Mesenchymal stem cell (in vitro differentiated cells and primary cell): ENCODE results near the gene COQ8A.

Experiments
- DNase-seq: peaks from one replicate; pipeline ENCODE4 v3.0.0-alpha.2; 2013
- H2AFZ ChIP-seq: one replicate; pipeline ENCODE4 v1.6.1; 2013; ENCODE audit warnings: low read depth, mild to moderate bottlenecking, control low read depth, inconsistent platforms, low read length, moderate library complexity
- H2AK5ac ChIP-seq: 2 replicates; pipeline ENCODE4 v1.6.1; 2013; ENCODE audit warnings: low read length, moderate library complexity, mild to moderate bottlenecking, inconsistent platforms; ENCODE audit not compliant: severe bottlenecking
- H2BK120ac ChIP-seq: one replicate; pipeline ENCODE4 v1.6.1; 2013; ENCODE audit warnings: low read depth, mild to moderate bottlenecking, inconsistent platforms, low read length, moderate library complexity
- H2BK12ac ChIP-seq, 2 experiments: one replicate each; pipeline ENCODE4 v1.6.1; 2013; ENCODE audit warnings: inconsistent platforms in 2 of 2, low read length in 2 of 2, mild to moderate bottlenecking in 2 of 2, moderate library complexity in 2 of 2, control low read depth in 1 of 2
- H2BK15ac ChIP-seq: one replicate; pipeline ENCODE4 v1.6.1; 2013; ENCODE audit warnings: mild to moderate bottlenecking, low read depth, inconsistent platforms; ENCODE audit not compliant: poor library complexity, severe bottlenecking
- H2BK5ac ChIP-seq: 2 replicates; pipeline ENCODE4 v1.6.1; 2013; ENCODE audit warnings: low read depth, mild to moderate bottlenecking, low read length, control low read depth, inconsistent platforms; ENCODE audit not compliant: poor library complexity, severe bottlenecking
- H3K14ac ChIP-seq, 2 experiments: one replicate each; pipeline ENCODE4 v1.6.1; 2013; ENCODE audit warnings: inconsistent platforms in 2 of 2, low read length in 2 of 2, control low read depth in 1 of 2, mild to moderate bottlenecking in 1 of 2, moderate library complexity in 1 of 2
- H3K18ac ChIP-seq, 2 experiments: one replicate each; pipeline ENCODE4 v1.6.1; 2013; ENCODE audit warnings: inconsistent platforms in 2 of 2, low read length in 2 of 2, control low read depth in 1 of 2, low read depth in 1 of 2, mild to moderate bottlenecking in 1 of 2
- H3K23ac ChIP-seq, 2 experiments: one replicate each; pipeline ENCODE4 v1.6.1; 2013; ENCODE audit warnings: inconsistent platforms in 2 of 2, low read length in 2 of 2, mild to moderate bottlenecking in 2 of 2, moderate library complexity in 2 of 2, control low read depth in 1 of 2
- H3K27ac ChIP-seq: 2 replicates; pipeline ENCODE4 v1.5.1; 2013; ENCODE audit warnings: mild to moderate bottlenecking, moderate library complexity, low read length, control low read depth, inconsistent platforms; ENCODE audit not compliant: poor library complexity, severe bottlenecking
- H3K27me3 ChIP-seq, 2 experiments: 2 replicates each; pipeline versions ENCODE4 v1.6.1 to v1.7.0; 2013; ENCODE audit warnings: low read length in 2 of 2, mild to moderate bottlenecking in 2 of 2, moderate library complexity in 2 of 2, control low read depth in 1 of 2, inconsistent platforms in 1 of 2; ENCODE audit not compliant: control insufficient read depth in 1 of 2, insufficient read depth in 1 of 2
- H3K36me3 ChIP-seq, 2 experiments: 2 replicates each; pipeline versions ENCODE4 v1.6.1 to v1.7.0; 2013; ENCODE audit warnings: low read length in 2 of 2, control low read depth in 1 of 2, inconsistent platforms in 1 of 2, low read depth in 1 of 2, mild to moderate bottlenecking in 1 of 2; ENCODE audit not compliant: insufficient read depth in 2 of 2, control insufficient read depth in 1 of 2
- H3K4ac ChIP-seq, 2 experiments: one replicate each; pipeline ENCODE4 v1.6.1; 2013; ENCODE audit warnings: inconsistent platforms in 2 of 2, low read length in 2 of 2, mild to moderate bottlenecking in 2 of 2, moderate library complexity in 2 of 2, control low read depth in 1 of 2, low read depth in 1 of 2
- H3K4me1 ChIP-seq: 2 replicates; pipeline ENCODE4 v1.6.1; 2013; ENCODE audit warnings: low read depth, low read length, control low read depth; ENCODE audit not compliant: control insufficient read depth, insufficient read depth
- H3K4me2 ChIP-seq: 2 replicates; pipeline ENCODE4 v1.6.1; 2013; ENCODE audit warnings: low read length, mild to moderate bottlenecking, inconsistent platforms; ENCODE audit not compliant: poor library complexity, severe bottlenecking
- H3K4me3 ChIP-seq, 2 experiments: 2 replicates each; pipeline versions ENCODE4 v1.5.1 to v1.7.0; 2013; ENCODE audit warnings: low read length in 2 of 2, mild to moderate bottlenecking in 2 of 2, control low read depth in 1 of 2, low read depth in 1 of 2; ENCODE audit not compliant: insufficient read depth in 1 of 2
- H3K79me1 ChIP-seq: replicated peaks from 2 replicates; pipeline ENCODE4 v1.6.1; 2013; ENCODE audit warnings: mild to moderate bottlenecking, control low read depth, low read length, inconsistent platforms; ENCODE audit not compliant: poor library complexity, severe bottlenecking
- H3K9ac ChIP-seq: 2 replicates; pipeline ENCODE4 v1.7.0; 2013; ENCODE audit warnings: mild to moderate bottlenecking, low read length, moderate library complexity
- H3K9me3 ChIP-seq: 2 replicates; pipeline ENCODE4 v1.7.0; 2013; ENCODE audit warnings: mild to moderate bottlenecking, low read length; ENCODE audit not compliant: control insufficient read depth
- H4K8ac ChIP-seq: one replicate; pipeline ENCODE4 v1.6.1; 2013; ENCODE audit warnings: inconsistent platforms, mild to moderate bottlenecking, low read length, moderate library complexity
- H4K91ac ChIP-seq: one replicate; pipeline ENCODE4 v1.6.1; 2013; ENCODE audit warnings: mild to moderate bottlenecking, low read length, inconsistent platforms
- WGBS: methylation state at CpG from one replicate; pipeline ENCODE4 v1.1.7; 2013; ENCODE audit warnings: mixed read lengths; 5-methylcytosine and 5-hydroxymethylcytosine counted together

The COQ8A gene

DNA sequence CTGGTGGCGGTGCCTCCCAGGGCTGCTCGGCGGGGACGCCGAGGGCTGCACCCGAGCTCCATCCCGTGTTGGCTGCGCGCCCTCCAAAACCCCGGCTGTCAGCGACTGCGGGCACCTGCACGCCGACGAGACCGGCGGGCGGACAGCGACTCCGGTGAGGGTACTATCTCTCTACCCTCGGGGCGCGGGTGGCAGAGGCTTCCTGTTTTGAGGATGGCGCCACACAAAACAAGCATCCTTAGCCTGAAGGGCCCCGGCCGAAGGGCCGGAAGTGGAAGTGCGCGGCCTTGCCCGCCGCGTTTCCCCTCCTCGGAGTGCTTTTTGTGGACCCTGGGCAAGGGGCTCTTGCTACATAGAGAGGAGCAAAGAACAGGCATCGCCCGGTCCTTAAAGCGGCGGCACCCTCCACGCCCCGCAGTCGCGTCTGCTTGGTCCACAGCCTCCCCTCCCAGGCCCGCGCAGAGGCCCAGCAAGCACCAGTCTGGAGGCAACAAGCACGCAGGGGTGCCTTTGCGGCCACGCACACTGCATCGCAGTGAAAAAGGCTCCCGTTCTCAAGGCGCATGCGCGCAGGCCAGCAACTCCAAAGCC is 561 bp upstream of the COQ8A start:
- Histone ChIP-seq H3K14ac (peak overlapping the region in 1 of 2 experiments; percentile 55), H4K91ac (peak overlapping the region; percentile 95), H3K4me3 (peak overlapping the region; percentile 71 to 87), H2BK120ac (peak overlapping the region; percentile 82), H2BK15ac (no peak overlapping the region), H3K27me3 (no peaks in the 10 kb centered on the region), H3K27ac (peak overlapping the region; percentile 82), H3K9ac (peak overlapping the region; percentile 96), H3K4me1 (peaks cover 8% of the 10 kb centered on the region), H3K36me3 (no peaks in the 10 kb centered on the region), H2AFZ (peak overlapping the region; percentile 10), H3K4ac (peak overlapping the region; percentile 69 to 94), H2AK5ac (no peak overlapping the region), H2BK12ac (no peak overlapping the region), H3K23ac (no peak overlapping the region), H3K4me2 (peak overlapping the region; percentile 92), H3K18ac (peak overlapping the region; percentile 21 to 96), H4K8ac (peak overlapping the region; percentile 93), H2BK5ac (peak overlapping the region; percentile 9), H3K9me3 (peaks cover 8% of the 10 kb centered on the region), H3K79me1 (peaks cover 22% of the 10 kb centered on the region)
- no peak for DNase-seq
- WGBS: under 1% methylated on average over 51 of the region's 51 CpGs

DNA sequence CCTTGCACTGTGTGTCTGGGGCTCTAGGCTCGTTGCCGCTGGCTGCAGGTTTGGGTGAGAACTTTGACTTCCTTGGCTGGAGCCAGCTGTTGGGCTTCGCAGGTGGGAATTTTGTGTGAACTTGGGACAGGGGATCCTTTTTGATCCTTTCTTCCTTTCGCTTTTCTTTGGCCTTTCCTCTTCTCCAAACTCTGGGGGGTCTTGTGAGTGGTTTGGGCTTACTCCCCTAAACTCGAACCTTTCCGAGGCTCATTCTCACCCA is 643 bp downstream of the COQ8A start:
- no peak overlapping the region for H4K91ac ChIP-seq
- H4K8ac ChIP-seq: no peak overlapping the region
- H3K4me1 ChIP-seq: peaks cover 10% of the 10 kb centered on the region
- H3K9me3 ChIP-seq: no peaks in the 10 kb centered on the region
- no peak overlapping the region for H3K27ac ChIP-seq
- no CpG with 5 or more reads among the region's 6 CpGs for WGBS
- H3K18ac ChIP-seq: peak overlapping the region in 1 of 2 experiments; percentile 54
- H2BK5ac ChIP-seq: no peak overlapping the region
- H3K27me3 ChIP-seq: no peaks in the 10 kb centered on the region
- H2AFZ ChIP-seq: peak overlapping the region; percentile 91
- H2BK15ac ChIP-seq: no peak overlapping the region
- DNase-seq: no peak
- peak overlapping the region; percentile 86 to 92 for H3K4me3 ChIP-seq
- peaks cover 22% of the 10 kb centered on the region for H3K79me1 ChIP-seq
- no peaks in the 10 kb centered on the region for H3K36me3 ChIP-seq
- no peak overlapping the region for H2AK5ac ChIP-seq
- peak overlapping the region; percentile 82 for H3K4me2 ChIP-seq
- no peak overlapping the region for H2BK120ac ChIP-seq
- no peak overlapping the region for H3K14ac ChIP-seq
- peak overlapping the region in 1 of 2 experiments; percentile 9 for H3K23ac ChIP-seq
- H2BK12ac ChIP-seq: no peak overlapping the region
- H3K4ac ChIP-seq: no peak overlapping the region
- peak overlapping the region; percentile 84 for H3K9ac ChIP-seq

DNA sequence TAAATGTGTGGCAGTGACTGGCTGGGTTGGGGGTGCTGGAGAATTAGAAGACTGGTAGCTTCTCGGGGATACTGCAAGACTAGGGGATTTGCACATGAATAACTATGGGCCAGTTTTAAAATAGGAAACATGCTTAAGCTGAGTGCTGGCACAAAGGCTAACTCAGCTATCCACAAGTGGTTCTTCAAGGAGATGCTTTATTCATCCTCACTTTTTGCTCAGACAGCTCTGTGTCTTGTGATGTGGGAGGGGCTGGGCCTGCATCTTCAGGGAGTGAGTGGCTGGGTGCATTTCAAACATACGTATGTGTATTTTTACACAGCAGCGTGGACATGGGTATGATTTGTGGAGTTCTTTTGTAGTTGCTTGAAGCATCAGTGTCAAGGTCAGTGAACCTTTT is 2.3 kb downstream of the COQ8A start:
- Histone ChIP-seq H3K27ac (no peak overlapping the region), H3K4me1 (peaks cover 10% of the 10 kb centered on the region), H3K14ac (no peak overlapping the region), H3K4me2 (no peak overlapping the region), H4K91ac (no peak overlapping the region), H2BK15ac (no peak overlapping the region), H2AK5ac (no peak overlapping the region), H2BK5ac (no peak overlapping the region), H3K36me3 (no peaks in the 10 kb centered on the region), H3K27me3 (no peaks in the 10 kb centered on the region), H3K9me3 (no peaks in the 10 kb centered on the region), H3K18ac (no peak overlapping the region), H3K4ac (no peak overlapping the region), H2AFZ (no peak overlapping the region), H3K23ac (no peak overlapping the region), H3K9ac (peak overlapping the region; percentile 56), H4K8ac (no peak overlapping the region), H2BK120ac (no peak overlapping the region), H2BK12ac (no peak overlapping the region), H3K79me1 (peaks cover 25% of the 10 kb centered on the region), H3K4me3 (no peak overlapping the region)
- 87% methylated on average over 3 of the region's 3 CpGs for WGBS
- no peak for DNase-seq

DNA sequence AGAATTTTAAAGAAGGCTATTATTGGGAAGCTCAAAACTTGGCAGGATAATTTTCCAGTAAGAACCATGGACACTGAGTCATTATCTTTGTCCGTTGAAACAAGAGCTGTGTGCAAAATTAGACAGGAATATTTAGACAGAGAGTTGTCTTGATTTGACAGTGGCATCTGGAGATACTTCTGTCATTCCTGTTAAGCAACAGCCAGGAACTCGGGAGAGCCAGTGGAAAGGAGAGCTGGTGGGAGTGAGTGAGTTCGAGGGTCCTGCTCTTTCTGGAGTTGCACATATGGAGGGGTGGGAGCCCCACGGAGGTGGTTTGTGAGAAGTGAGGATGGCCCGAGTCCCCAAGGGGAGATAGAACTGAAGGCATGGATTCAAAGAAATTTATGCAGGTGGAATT is 3.1 kb downstream of the COQ8A start:
- Histone ChIP-seq H4K8ac (no peak overlapping the region), H3K27me3 (no peaks in the 10 kb centered on the region), H2AFZ (no peak overlapping the region), H3K4ac (no peak overlapping the region), H3K9me3 (no peaks in the 10 kb centered on the region), H3K36me3 (no peaks in the 10 kb centered on the region), H2BK12ac (no peak overlapping the region), H3K23ac (no peak overlapping the region), H3K27ac (no peak overlapping the region), H4K91ac (no peak overlapping the region), H2BK120ac (no peak overlapping the region), H3K18ac (no peak overlapping the region), H3K79me1 (peaks cover 25% of the 10 kb centered on the region), H3K4me2 (no peak overlapping the region), H3K9ac (peak overlapping the region; percentile 56), H2AK5ac (no peak overlapping the region), H3K4me3 (no peak overlapping the region), H2BK15ac (no peak overlapping the region), H3K4me1 (peaks cover 10% of the 10 kb centered on the region), H3K14ac (no peak overlapping the region), H2BK5ac (no peak overlapping the region)
- DNase-seq: no peak
- 77% methylated on average over 5 of the region's 5 CpGs for whole genome bisulfite sequencing
